Breast epithelium (tissue), 3 donors: Measurements from ENCODE around the gene ELK1.

Experiments used
- CTCF ChIP-seq, 3 donors: fragments of 450-650 bp; IDR thresholded peaks; one replicate each; pipeline ENCODE4 v1.5.1; 2016 to 2017; ENCODE audit warnings: antibody characterized with exemption in 3 of 3, mild to moderate bottlenecking in 3 of 3, moderate library complexity in 3 of 3
- POLR2A ChIP-seq: fragments of 450-650 bp; IDR thresholded peaks from one replicate; pipeline ENCODE4 v1.6.1; 2016; ENCODE audit warnings: antibody characterized with exemption, mild to moderate bottlenecking, moderate library complexity
- POLR2AphosphoS5 ChIP-seq, 3 donors: sonication (generic); formaldehyde crosslinking; IDR thresholded peaks; one replicate each; pipeline ENCODE4 v1.6.1; 2017; ENCODE audit warnings: antibody characterized with exemption in 3 of 3

DNA sequence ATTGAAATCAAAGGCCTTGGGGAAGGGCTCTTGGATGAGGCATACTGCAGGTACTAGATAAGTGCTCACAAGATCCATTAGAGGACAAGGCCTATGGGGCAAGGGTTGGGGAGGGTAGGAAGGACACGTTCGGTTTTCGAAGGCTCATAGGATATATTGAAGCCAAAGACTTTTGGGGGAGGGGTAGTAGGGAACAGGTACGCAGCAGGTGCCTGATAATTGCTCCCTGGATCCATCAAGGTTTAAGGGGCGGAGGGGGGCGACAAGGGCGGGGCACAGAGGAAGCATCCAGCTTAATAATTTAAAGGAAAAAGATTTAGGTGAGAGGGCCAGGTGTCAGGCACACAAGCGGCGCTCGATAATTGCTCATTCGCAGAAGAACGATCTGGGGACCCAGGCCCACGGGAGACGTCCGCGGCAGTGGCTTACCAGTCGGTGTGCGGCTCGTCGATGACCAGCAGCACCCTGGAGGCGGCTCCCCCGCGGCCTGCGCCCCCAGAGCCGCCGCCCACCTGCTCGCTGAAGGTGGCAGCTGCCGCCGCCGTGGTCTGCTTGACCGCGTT lies 31.4 kb downstream of the ELK1 start:
- TF ChIP-seq CTCF (IDR thresholded peaks at IDR 0.05) = no peak
- no peak for TF ChIP-seq POLR2AphosphoS5 (IDR thresholded peaks at IDR 0.05)
- no peak for TF ChIP-seq POLR2A
